Subcutaneous adipose tissue (tissue), 4 donors: ENCODE data around the gene PNMA8C. TPM values are rescaled to one million over a fixed set of nuclear protein-coding genes. Genes with fewer than 3 reads are reported as not detected.

Experiments
- CTCF ChIP-seq: fragments of 450-650 bp; IDR thresholded peaks from one replicate; pipeline ENCODE4 v1.5.1; 2016; ENCODE audit warnings: low read depth, mild to moderate bottlenecking, control low read depth, antibody characterized with exemption, moderate library complexity
- total RNA-seq, 4 donors: library from RNA; depleted of rRNA; stranded (reverse); fragments of >200 nt; gene quantifications; one replicate each; pipeline ENCODE4 v1.1.0, GENCODE V29; 2016

Gene PNMA8C
- total RNA-seq, 4 donors from 2014 or later = not detected

GRCh38 chr19:46469541-46470185, 40.9 kb upstream of the PNMA8C start:
- no peak for TF ChIP-seq CTCF

GRCh38 chr19:46466536-46467196, 37.9 kb upstream of the PNMA8C start:
- TF ChIP-seq CTCF = no peak

GRCh38 chr19:46463516-46463915, 34.8 kb upstream of the PNMA8C start:
- no peak for TF ChIP-seq CTCF

GRCh38 chr19:46461537-46461936, 32.8 kb upstream of the PNMA8C start:
- no peak for TF ChIP-seq CTCF

- TF ChIP-seq CTCF = no peak
These were observed 32.2 kb upstream of the PNMA8C start for GRCh38 chr19:46460981-46461380.

- no peak for TF ChIP-seq CTCF
These were observed 31.3 kb upstream of the PNMA8C start for GRCh38 chr19:46460055-46460454.

GRCh38 chr19:46456930-46457329, 28.2 kb upstream of the PNMA8C start:
- TF ChIP-seq CTCF = no peak
